Measurements from ENCODE around the gene SLC35A1. TPM values are rescaled to one million over a fixed set of nuclear protein-coding genes. Genes with fewer than 3 reads are reported as not detected.

Gene SLC35A1
- polyA plus RNA-seq, 3 donors, result 37.8 to 49.8 (median 38.3) TPM

DNA sequence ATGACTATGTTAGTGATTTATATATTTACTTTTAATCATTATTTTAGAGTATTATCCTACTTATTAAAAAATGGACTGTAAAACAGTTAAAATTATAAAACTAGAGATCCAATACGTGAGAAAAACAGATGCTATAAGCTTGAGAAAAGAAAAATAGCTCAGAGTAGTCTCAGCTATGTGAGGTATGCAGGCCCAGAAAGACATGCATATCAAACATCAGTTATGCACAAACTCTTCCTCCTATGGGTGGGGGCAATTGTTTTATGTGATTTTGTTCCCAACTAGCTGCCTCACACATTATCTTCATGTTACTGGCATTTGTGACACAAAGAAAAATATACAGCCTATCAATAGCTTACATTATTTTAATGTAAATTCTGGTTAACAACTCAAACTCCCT is 88.2 kb downstream of the SLC35A1 start:
- DNase-seq (ENCODE audit: extremely low read depth in 1 of 11, low read depth in 9 of 11, low spot score in 4 of 11), result no peak

Other genes with a start within 250 kb of the SLC35A1 start
- 10 to 100 TPM; 16.3 to 22.6 (median 20.9) TPM for gene SMIM8, start 150.4 kb upstream of the SLC35A1 start, polyA plus RNA-seq (ENCODE audit: insufficient read length in 3 of 3)
- under 1 TPM in 2 of 3 donors, not detected in 1; 0.14 to 0.41 TPM for gene GJB7, start 143.7 kb upstream of the SLC35A1 start, polyA plus RNA-seq (ENCODE audit: insufficient read length in 3 of 3)
- gene C6orf163, start 128.2 kb upstream of the SLC35A1 start, polyA plus RNA-seq (ENCODE audit: insufficient read length in 3 of 3), result 1 to 10 TPM; 2.7 to 7.5 (median 3.0) TPM
- gene CFAP206, start 65.0 kb upstream of the SLC35A1 start, polyA plus RNA-seq (ENCODE audit: insufficient read length in 3 of 3), result 1 to 10 TPM; 2.9 to 3.5 (median 3.2) TPM
- 10 to 100 TPM; 51.4 to 63.4 (median 60.9) TPM for gene RARS2, start 117.0 kb downstream of the SLC35A1 start, polyA plus RNA-seq (ENCODE audit: insufficient read length in 3 of 3)
- 10 to 100 TPM; 36.4 to 46.5 (median 37.2) TPM for gene ORC3, start 117.2 kb downstream of the SLC35A1 start, polyA plus RNA-seq (ENCODE audit: insufficient read length in 3 of 3)
- gene AKIRIN2, start 229.3 kb downstream of the SLC35A1 start, polyA plus RNA-seq (ENCODE audit: insufficient read length in 3 of 3), result 10 to 100 TPM; 68.4 to 70.8 (median 70.6) TPM